GM21529 (cell line): Measurements from ENCODE around the gene MSMO1.

Experiments
- ATAC-seq: cut with Tn5 transposase; IDR thresholded peaks from one replicate; pipeline ENCODE4 v1.9.1; 2021; ENCODE audit not compliant: unreplicated experiment

The MSMO1 gene

GRCh38 chr4:165386328-165386727, 58.9 kb downstream of the MSMO1 start:
- no peak for ATAC-seq

DNA sequence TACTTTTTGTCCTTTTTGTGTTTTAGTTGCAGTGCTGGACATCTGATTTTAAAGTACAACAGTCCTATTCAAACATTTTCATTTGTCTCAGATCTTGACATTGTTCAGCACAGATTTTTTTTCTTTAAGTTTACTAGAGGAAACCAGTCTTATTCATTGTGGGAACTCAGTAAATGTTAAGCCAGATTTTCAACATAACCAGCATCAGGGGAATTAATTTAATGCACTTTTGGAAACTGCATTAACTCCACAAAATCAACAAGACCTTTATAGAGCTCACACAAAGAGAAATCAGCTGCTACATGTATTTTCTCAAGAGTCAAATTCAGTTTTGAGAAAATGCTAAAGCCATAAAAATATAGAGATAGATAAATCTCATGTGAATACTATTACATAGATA, 61.3 kb downstream of the MSMO1 start:
- ATAC-seq, result no peak
